Measurements from ENCODE around the gene NEDD9. TPM values are rescaled to one million over a fixed set of nuclear protein-coding genes. Genes with fewer than 3 reads are reported as not detected.

Gene NEDD9
- polyA plus RNA-seq, 1 of the 3 experiments (the other 2 are of a cell fraction): 7.4 TPM

DNA sequence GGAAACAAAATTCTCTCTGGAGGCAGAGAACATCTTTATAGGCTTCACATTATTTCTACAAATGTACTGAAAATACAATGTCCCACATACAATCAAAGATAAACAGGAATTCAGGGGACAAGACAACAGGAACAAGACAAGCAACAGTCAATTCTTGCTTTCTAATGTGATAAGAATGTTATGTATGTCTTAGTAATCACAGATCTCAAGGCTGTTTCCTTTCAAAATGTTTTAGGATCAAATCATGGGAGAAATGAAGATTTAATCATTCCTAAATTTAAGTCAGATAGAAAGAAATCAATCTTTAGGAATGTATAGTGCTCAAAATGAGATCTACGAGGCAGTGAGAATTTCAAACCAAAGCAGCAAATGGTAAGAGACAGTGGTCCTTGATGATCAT, 32.1 kb downstream of the NEDD9 start (continued):
- TF ChIP-seq RXRA (IDR thresholded peaks at IDR 0.05; ENCODE audit: borderline replicate concordance, low read depth): 0 out of 2 replicates have a peak, but pooled peaks have one; percentile 14

DNA sequence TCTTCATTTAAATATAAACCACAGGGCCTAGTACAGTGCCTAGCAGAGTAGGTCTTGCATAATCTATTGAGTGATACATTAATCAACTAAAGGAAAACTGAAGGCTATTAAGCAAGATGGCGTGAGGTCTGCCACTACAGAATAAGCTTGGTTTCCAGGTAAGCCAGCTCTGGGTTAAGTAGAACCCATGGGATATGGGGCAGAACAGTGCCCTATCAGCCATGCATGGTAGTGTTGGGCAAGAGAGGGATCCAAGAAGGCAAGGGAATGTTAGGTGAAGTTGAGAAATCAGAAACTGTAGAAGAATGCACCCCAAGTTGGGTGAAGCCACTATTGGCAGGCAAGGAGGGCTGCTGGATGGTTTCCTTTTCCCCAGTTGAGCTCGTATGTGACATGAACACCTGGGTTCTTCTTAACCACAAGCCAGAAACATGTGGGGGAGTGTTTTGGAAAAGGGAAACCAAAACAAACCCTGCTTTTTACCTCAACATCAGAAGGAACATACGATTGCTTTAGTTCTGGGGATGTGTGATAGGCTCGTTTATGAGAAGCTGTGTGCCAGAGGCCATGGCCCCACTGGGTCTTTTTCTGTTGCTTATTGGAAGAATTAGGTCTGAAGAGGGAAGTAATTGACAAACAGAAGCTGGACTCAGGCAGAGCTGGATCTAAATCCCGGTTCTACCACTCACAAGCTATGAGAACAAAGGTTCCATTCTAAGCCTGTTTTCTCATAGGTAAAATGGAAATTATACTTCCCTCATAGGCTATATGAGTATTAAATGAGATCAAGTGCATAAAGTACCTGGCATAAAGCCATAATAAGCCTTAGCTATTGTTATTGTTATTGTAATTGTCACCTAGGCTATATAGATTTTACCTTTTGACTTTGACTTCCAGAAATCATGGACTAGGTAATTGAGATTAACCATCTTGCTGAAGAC, 33.5 kb downstream of the NEDD9 start:
- DNase-seq: no peak
- Histone ChIP-seq H3F3A (replicated peaks; ENCODE audit: insufficient read depth) (peaks cover 46% of the 10 kb centered on the region), H4K20me1 (ENCODE audit: insufficient read depth) (no peaks in the 10 kb centered on the region), H3K4me1 (ENCODE audit: control insufficient read depth in 1 of 2, insufficient read depth in 2 of 2, low read depth in 1 of 2, low read length in 1 of 2) (peaks cover 33 to 63% of the 10 kb centered on the region in 2 experiments; a peak in 3 of 4 replicates), H3K27me3 (ENCODE audit: insufficient read depth) (no peaks in the 10 kb centered on the region), H3K9me3 (no peaks in the 10 kb centered on the region), H3K36me3 (replicated peaks in 1 of 2; ENCODE audit: control insufficient read depth in 1 of 2, insufficient read depth in 2 of 2, low read length in 1 of 2) (peaks cover 4 to 11% of the 10 kb centered on the region in 2 experiments), H3K9ac (no peak overlapping the region), H3K4me2 (no peak overlapping the region; the same call in 1 of the 2 replicates), H2AFZ (ENCODE audit: low read depth) (no peak overlapping the region), H3K4me3 (ENCODE audit: low read depth in 2 of 2, low read length in 1 of 2) (no peak overlapping the region), H3K79me2 (ENCODE audit: insufficient read depth) (peaks cover 80% of the 10 kb centered on the region; the same call in 1 of the 2 replicates), H3K9me2 (no peaks in the 10 kb centered on the region), H3K27ac (ENCODE audit: low read depth in 2 of 2, low read length in 1 of 2) (peak overlapping the region; percentile 34 to 75)
- ChIA-PET POLR2A (no interaction called here), CTCF (interaction anchor here (0.9 to 1.9 kb wide), 4 partner anchors 15 to 37 kb away, joined by 3 to 5 read pairs (median 3); no protein-coding TSS in a partner anchor)
- WGBS (ENCODE audit: low lambda C conversion rate): 98% methylated on average over 5 of the region's 5 CpGs
- TF ChIP-seq, protein P1, sequence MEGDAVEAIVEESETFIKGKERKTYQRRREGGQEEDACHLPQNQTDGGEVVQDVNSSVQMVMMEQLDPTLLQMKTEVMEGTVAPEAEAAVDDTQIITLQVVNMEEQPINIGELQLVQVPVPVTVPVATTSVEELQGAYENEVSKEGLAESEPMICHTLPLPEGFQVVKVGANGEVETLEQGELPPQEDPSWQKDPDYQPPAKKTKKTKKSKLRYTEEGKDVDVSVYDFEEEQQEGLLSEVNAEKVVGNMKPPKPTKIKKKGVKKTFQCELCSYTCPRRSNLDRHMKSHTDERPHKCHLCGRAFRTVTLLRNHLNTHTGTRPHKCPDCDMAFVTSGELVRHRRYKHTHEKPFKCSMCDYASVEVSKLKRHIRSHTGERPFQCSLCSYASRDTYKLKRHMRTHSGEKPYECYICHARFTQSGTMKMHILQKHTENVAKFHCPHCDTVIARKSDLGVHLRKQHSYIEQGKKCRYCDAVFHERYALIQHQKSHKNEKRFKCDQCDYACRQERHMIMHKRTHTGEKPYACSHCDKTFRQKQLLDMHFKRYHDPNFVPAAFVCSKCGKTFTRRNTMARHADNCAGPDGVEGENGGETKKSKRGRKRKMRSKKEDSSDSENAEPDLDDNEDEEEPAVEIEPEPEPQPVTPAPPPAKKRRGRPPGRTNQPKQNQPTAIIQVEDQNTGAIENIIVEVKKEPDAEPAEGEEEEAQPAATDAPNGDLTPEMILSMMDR (IDR thresholded peaks at IDR 0.05): no peak
- TF ChIP-seq FOSL2 (IDR thresholded peaks at IDR 0.05; ENCODE audit: borderline replicate concordance, low read depth) (no peak), TCF12 (IDR thresholded peaks at IDR 0.05) (no peak)

DNA sequence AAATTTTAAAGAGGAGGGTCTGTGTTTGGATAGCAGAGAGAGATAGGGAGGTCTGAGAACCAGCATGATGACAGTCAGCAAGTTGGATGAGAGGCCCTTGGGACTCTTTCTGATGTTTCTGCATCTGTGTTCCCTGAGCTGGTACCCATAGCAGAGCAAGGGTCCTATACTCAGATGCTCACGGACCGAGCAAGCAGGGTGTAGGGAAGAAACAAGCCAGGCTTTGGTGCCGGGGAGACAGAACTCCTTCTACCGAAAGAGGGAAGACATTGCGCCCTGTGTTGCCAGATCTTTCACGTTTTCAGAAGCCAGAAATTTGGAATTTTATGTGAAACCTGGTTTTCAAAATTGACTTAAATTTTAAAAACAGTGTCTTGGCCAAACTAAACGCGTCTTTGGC, 34.6 kb downstream of the NEDD9 start:
- WGBS (ENCODE audit: low lambda C conversion rate): 99% methylated on average over 8 of the region's 8 CpGs

More for the DNA sequence above, 34.6 kb downstream of the NEDD9 start:
- TF ChIP-seq, protein P2, sequence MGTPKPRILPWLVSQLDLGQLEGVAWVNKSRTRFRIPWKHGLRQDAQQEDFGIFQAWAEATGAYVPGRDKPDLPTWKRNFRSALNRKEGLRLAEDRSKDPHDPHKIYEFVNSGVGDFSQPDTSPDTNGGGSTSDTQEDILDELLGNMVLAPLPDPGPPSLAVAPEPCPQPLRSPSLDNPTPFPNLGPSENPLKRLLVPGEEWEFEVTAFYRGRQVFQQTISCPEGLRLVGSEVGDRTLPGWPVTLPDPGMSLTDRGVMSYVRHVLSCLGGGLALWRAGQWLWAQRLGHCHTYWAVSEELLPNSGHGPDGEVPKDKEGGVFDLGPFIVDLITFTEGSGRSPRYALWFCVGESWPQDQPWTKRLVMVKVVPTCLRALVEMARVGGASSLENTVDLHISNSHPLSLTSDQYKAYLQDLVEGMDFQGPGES (IDR thresholded peaks at IDR 0.05; ENCODE audit: low read depth, low read length): no peak
- TF ChIP-seq EZH2phosphoT487 (IDR thresholded peaks at IDR 0.05; ENCODE audit: borderline replicate concordance, low read depth) (no peak), CHD2 (IDR thresholded peaks at IDR 0.05; ENCODE audit: low read length, partially characterized antibody) (no peak)
- TF ChIP-seq, protein P3, sequence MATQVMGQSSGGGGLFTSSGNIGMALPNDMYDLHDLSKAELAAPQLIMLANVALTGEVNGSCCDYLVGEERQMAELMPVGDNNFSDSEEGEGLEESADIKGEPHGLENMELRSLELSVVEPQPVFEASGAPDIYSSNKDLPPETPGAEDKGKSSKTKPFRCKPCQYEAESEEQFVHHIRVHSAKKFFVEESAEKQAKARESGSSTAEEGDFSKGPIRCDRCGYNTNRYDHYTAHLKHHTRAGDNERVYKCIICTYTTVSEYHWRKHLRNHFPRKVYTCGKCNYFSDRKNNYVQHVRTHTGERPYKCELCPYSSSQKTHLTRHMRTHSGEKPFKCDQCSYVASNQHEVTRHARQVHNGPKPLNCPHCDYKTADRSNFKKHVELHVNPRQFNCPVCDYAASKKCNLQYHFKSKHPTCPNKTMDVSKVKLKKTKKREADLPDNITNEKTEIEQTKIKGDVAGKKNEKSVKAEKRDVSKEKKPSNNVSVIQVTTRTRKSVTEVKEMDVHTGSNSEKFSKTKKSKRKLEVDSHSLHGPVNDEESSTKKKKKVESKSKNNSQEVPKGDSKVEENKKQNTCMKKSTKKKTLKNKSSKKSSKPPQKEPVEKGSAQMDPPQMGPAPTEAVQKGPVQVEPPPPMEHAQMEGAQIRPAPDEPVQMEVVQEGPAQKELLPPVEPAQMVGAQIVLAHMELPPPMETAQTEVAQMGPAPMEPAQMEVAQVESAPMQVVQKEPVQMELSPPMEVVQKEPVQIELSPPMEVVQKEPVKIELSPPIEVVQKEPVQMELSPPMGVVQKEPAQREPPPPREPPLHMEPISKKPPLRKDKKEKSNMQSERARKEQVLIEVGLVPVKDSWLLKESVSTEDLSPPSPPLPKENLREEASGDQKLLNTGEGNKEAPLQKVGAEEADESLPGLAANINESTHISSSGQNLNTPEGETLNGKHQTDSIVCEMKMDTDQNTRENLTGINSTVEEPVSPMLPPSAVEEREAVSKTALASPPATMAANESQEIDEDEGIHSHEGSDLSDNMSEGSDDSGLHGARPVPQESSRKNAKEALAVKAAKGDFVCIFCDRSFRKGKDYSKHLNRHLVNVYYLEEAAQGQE (IDR thresholded peaks at IDR 0.05; ENCODE audit: low read depth, low read length): no peak
- Histone ChIP-seq H3K9ac (peak overlapping the region; percentile 38), H3K36me3 (replicated peaks in 1 of 2; ENCODE audit: control insufficient read depth in 1 of 2, insufficient read depth in 2 of 2, low read length in 1 of 2) (peaks cover 6 to 9% of the 10 kb centered on the region in 2 experiments), H4K20me1 (ENCODE audit: insufficient read depth) (no peaks in the 10 kb centered on the region), H3K9me3 (no peaks in the 10 kb centered on the region), H2AFZ (ENCODE audit: low read depth) (no peak overlapping the region), H3K27me3 (ENCODE audit: insufficient read depth) (no peaks in the 10 kb centered on the region), H3K9me2 (no peaks in the 10 kb centered on the region), H3K27ac (ENCODE audit: low read depth in 2 of 2, low read length in 1 of 2) (peak overlapping the region; percentile 75), H3F3A (replicated peaks; ENCODE audit: insufficient read depth) (peaks cover 46% of the 10 kb centered on the region), H3K79me2 (ENCODE audit: insufficient read depth) (peaks cover 78% of the 10 kb centered on the region; the same call in 1 of the 2 replicates), H3K4me1 (ENCODE audit: control insufficient read depth in 1 of 2, insufficient read depth in 2 of 2, low read depth in 1 of 2, low read length in 1 of 2) (peaks cover 26 to 60% of the 10 kb centered on the region in 2 experiments; a peak in 3 of 4 replicates), H3K4me3 (ENCODE audit: low read depth in 2 of 2, low read length in 1 of 2) (no peak overlapping the region), H3K4me2 (no peak overlapping the region)
- ChIA-PET CTCF (no interaction called here), POLR2A (no interaction called here)
- no peak for DNase-seq
